Stimulated activated CD4-positive, alpha-beta T cell treated with anti-CD3 and anti-CD28 coated beads, TNF-alpha, amount 100 ng/mL, for 24 hours (primary cell): Measurements from ENCODE around the gene YPEL2.
"Not testable (repeated sequence)": the region's sequence is repeated elsewhere in the genome, so short reads cannot be mapped to it uniquely, and the experiment has no call there.

Experiments
- DNase-seq, 3 experiments: peaks; one replicate each; pipeline ENCODE4 v3.0.0-alpha.2; 2020; ENCODE audit warnings: low read depth in 3 of 3

YPEL2 gene

DNA sequence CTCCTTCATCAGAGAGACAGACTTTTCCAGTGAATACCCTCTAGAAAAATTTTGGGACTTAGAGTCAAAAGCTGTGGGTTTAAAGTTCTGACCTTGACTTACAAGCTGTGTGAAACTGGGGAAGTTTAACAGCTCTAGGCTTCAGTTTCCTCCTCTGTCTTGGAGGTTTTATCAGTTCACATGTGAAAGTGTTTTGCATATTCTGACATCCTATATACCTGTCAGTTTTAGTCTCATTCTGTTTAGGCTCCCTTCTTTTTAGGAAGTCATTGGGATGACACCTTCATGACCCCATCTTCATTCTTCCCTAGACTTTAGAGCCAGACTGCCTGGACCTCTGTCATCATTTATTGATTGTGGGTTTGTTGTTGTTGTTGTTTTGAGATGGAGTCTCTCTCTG lies 44.4 kb downstream of the YPEL2 start:
- DNase-seq = no peak

DNA sequence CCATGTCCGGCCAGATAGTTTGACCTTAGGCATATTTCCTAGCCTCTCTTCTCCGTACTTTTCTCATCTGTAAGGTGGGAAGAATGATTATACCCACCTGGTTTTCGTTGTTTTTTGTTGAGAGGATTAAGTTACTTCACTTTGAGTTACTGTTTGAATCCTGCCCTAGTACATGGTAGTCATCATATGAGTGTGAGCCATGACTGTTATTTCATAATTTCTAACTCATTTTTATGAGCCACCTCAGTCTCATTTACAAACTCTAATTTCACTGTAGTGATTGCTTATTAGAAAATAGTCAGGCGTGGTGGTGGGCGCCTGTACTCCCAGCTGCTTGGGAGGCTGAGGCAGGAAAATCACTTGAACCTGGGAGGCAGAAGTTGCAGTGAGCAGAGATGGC lies 45.1 kb downstream of the YPEL2 start:
- no peak for DNase-seq

DNA sequence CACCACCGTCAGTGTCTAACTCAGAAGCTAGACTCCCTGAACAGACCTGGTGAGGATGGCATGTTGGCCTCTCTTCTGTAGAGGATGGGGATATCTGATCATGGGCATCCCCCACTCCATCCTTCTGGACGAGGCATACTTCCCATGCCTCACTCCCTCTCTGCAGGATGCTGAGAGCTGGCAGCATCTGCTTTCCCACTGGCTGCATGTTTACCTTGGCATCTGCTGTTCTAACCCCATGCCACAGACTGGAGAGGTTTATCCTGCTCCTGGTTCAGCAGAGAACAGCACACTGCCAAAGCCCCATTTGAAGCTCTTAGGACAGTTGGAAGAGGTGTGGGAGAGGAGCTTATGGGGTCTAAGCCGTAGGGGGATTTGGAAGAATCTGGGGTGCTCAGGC lies 46.0 kb downstream of the YPEL2 start:
- DNase-seq = no peak

- DNase-seq = no peak
Observed at GRCh38 chr17:59378675-59379074, 47.2 kb downstream of the YPEL2 start.

- no peak for DNase-seq
Observed at GRCh38 chr17:59380474-59380873, 49.0 kb downstream of the YPEL2 start.

- no peak for DNase-seq
Observed at GRCh38 chr17:59381716-59382570, 50.5 kb downstream of the YPEL2 start.

GRCh38 chr17:59383893-59384292 lies 52.4 kb downstream of the YPEL2 start:
- DNase-seq = no peak

- DNase-seq = no peak
Observed at GRCh38 chr17:59387351-59388068, 56.1 kb downstream of the YPEL2 start.

DNA sequence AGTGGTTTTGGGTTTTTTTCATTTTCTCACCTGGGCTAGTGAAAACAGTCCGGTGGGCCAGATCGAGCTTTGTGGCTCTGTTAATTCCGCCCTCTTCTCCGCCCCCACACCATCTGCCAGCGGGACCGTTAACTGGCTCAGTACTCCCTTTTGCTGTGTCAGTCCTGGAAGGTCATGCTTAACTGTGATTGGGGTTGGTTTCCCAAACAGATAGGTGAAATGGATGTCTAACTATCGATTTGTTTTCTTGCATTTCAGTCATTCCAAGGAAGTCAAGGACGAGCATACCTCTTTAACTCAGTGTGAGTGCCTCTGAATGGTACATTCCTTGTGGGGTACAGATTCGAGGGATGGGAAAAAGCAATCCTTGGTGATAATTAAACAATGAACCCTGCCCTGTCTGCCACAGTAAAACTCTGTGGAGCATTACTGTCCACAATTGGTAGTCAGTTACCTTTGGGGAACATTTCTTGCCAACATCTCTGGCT lies 56.7 kb downstream of the YPEL2 start:
- no peak for DNase-seq

DNA sequence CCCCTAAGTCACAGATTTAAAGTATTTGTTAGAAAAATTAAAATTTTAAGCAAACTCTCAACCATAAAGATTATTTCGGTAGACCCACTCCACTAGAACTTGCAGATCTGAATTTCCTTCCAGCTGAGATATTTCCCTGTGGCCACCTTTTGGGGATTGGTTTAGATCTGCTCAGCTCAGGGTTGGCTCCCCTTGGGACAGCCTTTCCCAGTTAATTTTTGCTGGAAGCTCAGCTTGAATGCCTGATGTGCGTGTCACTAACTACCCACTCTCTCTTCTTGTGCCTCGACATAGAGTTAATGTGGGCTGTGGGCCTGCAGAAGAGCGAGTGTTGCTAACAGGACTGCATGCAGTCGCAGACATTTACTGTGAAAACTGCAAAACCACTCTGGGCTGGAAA lies 57.6 kb downstream of the YPEL2 start:
- DNase-seq = no peak

GRCh38 chr17:59391021-59391420 lies 59.6 kb downstream of the YPEL2 start:
- DNase-seq = no peak

GRCh38 chr17:59392973-59393679 lies 61.7 kb downstream of the YPEL2 start:
- DNase-seq = no peak

DNA sequence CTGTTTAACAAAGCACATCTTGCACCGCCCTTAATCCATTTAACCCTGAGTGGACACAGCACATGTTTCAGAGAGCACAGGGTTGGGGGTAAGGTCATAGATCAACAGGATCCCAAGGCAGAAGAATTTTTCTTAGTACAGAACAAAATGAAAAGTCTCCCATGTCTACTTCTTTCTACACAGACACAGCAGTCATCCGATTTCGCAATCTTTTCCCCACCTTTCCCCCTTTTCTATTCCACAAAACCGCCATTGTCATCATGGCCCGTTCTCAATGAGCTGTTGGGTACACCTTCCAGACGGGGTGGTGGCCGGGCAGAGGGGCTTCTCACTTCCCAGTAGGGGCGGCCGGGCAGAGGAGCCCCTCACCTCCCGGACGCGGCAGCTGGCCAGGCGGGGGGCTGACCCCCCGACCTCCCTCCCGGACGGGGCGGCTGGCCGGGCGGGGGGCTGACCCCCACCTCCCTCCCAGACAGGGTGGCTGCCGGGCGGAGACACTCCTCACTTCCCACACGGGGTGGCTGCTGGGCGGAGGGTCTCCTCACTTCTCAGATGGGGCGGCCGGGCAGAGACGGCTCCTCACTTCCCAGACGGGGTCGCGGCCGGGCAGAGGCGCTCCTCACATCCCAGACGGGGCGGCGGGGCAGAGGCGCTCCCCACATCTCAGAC lies 62.4 kb downstream of the YPEL2 start:
- DNase-seq = not testable (repeated sequence)

DNA sequence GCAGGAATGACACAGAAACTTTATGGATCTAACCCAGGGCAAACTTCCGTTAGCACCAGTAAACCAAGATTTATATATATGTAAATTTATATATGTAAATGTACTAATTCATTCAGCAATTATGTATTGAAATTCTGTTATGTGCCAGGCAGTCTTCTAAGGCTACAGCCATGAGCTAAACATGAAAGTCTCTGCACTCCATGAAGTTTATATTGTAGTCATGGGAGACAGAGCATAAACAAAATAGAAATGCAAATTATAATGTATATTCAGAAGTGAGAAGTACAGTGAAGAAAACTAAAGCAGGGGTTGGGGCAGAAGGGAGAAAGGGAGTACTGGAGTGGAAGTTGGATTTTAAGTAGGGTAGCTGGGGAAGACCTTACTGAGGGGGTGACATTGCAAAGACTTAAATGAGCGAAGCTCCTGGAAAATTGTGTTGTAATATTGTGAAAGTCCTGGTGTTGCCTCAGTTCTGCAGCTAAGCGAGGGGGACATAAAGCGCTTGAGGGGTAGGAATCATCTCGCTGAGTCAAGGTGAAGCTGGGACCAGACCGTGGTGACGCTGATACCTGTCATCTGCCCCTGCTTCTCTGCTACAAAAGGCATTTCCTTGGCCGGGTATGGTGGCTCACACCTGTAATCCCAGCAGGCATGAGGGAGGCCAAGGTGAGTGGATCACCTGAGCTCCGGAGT lies 64.8 kb downstream of the YPEL2 start:
- DNase-seq = no peak

DNA sequence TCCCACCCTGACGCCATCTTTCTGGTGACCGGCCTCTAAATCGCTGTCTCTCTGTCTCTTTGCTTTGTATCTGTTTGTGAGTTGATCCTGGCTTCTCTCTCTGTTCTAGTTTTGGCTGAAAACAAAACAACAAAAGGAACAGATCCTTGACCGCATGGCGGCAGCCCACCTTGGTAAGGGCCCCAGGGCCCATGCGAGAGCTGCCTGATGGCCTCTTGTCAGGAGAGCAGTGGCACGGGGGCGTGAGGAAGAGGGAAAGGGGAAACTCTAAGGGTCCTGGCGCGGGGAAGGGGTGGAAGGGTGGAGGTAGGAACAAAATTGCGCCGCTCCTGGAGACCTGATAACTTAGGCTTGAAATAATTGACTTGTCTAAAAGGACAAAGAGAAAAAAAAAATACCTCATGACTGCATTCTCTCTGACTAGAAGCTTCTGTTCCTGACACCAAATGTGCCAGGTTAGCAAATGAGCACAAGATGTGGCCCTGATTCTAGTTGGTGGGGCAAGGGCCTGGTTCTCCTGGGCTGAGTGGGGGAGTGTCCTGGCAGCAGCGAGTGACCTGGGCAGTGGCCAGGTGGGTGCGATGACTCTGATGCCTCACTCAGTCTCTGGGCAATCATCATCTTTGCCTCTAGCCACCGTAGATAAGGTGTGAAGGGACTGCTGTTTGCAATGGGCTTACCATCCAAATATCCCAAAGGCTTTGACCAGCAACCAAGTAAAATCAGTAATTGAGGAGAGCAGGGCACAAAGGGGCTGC lies 66.0 kb downstream of the YPEL2 start:
- DNase-seq = no peak

DNA sequence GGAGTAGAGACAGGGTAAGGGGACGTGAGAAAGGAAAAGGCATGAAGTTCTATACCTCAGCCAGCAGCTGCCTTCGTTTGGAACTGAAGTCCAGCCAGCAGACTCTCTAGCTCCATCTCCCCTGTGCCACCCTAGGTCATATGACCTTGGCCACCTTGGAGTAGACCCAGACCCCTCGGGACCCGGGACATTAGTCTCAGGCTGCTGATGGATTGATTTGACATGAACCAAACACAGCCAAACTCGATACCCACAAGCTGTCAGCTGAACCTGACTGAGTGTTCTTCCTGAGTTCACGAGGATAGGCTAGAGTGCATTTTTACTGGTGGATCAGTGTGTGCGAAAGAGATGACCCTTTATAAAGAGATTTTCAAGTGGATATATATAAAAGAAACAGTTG lies 68.5 kb downstream of the YPEL2 start:
- DNase-seq = no peak

DNA sequence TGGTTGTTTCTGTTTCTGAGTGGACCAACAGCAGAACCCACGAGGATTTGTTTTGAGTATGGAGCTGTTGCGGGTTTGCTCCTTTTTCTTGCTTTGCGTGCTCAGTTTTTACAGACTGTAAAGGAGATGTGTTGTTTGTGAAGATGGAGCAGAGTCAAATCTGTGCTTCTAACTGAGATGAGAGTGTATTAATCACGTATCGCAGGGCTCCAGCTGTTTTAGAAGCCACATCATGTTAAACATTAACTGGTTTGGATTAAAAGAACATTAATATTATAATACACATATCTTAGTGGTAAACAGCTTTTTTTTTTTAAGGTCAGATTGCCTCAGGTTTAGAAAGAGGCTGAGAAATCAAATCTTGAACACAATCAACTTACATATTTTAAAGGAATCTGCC lies 69.4 kb downstream of the YPEL2 start:
- DNase-seq = no peak

DNA sequence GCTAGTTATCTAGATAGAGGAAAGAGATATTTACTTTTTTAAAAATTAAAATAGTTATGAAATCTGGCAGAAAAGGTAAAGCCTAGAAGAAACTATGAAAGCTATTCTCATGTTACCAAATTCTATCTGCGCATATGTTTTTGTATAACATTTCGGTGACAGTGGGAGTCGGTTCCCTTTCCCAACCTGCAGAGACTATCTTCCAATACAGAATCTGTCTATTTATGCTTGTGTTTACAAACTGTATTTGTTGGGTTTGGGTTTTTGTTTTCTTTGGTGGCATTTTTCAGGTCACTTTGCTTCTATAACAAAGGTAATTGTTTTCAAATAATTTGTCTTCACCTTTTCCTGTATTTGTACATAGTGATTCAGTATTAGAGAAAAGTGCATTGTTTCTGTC lies 69.8 kb downstream of the YPEL2 start:
- DNase-seq = no peak

GRCh38 chr17:59401725-59402124 lies 70.3 kb downstream of the YPEL2 start:
- DNase-seq = no peak

GRCh38 chr17:59402760-59403159 lies 71.3 kb downstream of the YPEL2 start:
- DNase-seq = no peak

DNA sequence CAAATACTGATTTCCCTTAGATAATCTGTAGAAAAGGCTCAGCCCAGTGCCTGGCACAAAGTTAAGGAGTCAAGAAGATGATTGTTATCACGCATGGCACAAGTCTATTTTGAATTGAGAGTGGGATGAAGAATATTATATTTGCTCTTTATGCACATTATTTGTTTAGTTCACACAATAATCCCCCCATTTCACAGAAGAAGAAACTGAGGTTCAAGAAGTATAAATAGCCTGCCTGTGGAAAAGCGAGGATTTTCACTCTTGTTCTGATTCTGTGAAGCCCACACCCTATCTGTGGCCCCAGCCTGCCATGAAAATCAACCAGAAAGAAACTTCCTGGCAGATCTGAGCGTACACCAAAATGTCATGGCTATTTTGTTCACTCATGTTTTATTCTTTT lies 73.0 kb downstream of the YPEL2 start:
- DNase-seq = no peak
